ENCODE results near the gene TPRX1.
"Not testable (repeated sequence)": the region's sequence is repeated elsewhere in the genome, so short reads cannot be mapped to it uniquely, and the experiment has no call there.

TPRX1 gene

GRCh38 chr19:47767349-47767748 lies 37.0 kb downstream of the TPRX1 start:
- DNase-seq (ENCODE audit: low read depth) = no peak

GRCh38 chr19:47766670-47767069 lies 37.7 kb downstream of the TPRX1 start:
- DNase-seq (ENCODE audit: low read depth) = no peak

GRCh38 chr19:47766359-47766620 lies 38.1 kb downstream of the TPRX1 start:
- no peak for DNase-seq (ENCODE audit: low read depth)

- peak; percentile 39 for DNase-seq (ENCODE audit: low read depth)
Measured at GRCh38 chr19:47765523-47766358, 38.6 kb downstream of the TPRX1 start.

- DNase-seq (ENCODE audit: low read depth) = not testable (repeated sequence)
Measured at GRCh38 chr19:47764705-47765104, 39.6 kb downstream of the TPRX1 start.

GRCh38 chr19:47762615-47763308 lies 41.6 kb downstream of the TPRX1 start:
- no peak for DNase-seq (ENCODE audit: low read depth)

GRCh38 chr19:47762151-47762550 lies 42.2 kb downstream of the TPRX1 start:
- no peak for DNase-seq (ENCODE audit: low read depth)

GRCh38 chr19:47761566-47761965 lies 42.8 kb downstream of the TPRX1 start:
- no peak for DNase-seq (ENCODE audit: low read depth)

GRCh38 chr19:47760632-47760999 lies 43.7 kb downstream of the TPRX1 start:
- DNase-seq (ENCODE audit: low read depth) = no peak

GRCh38 chr19:47758443-47758804 lies 45.9 kb downstream of the TPRX1 start:
- DNase-seq (ENCODE audit: low read depth) = no peak

GRCh38 chr19:47757617-47758442 lies 46.5 kb downstream of the TPRX1 start:
- DNase-seq (ENCODE audit: low read depth) = no peak

- DNase-seq (ENCODE audit: low read depth) = no peak
Measured at GRCh38 chr19:47756953-47757608, 47.3 kb downstream of the TPRX1 start.

GRCh38 chr19:47756627-47756929 lies 47.8 kb downstream of the TPRX1 start:
- no peak for DNase-seq (ENCODE audit: low read depth)

GRCh38 chr19:47755762-47756626 lies 48.4 kb downstream of the TPRX1 start:
- DNase-seq (ENCODE audit: low read depth) = no peak

- DNase-seq (ENCODE audit: low read depth) = no peak
Measured at GRCh38 chr19:47755065-47755761, 49.1 kb downstream of the TPRX1 start.

GRCh38 chr19:47754206-47755064 lies 49.9 kb downstream of the TPRX1 start:
- DNase-seq (ENCODE audit: low read depth) = no peak

- no peak for DNase-seq (ENCODE audit: low read depth)
Measured at GRCh38 chr19:47752440-47753211, 51.7 kb downstream of the TPRX1 start.
